Breast epithelium (tissue), 4 donors: ENCODE results near the gene DPYSL4. TPM values are rescaled to one million over a fixed set of nuclear protein-coding genes. Genes with fewer than 3 reads are reported as not detected.

Source experiments
- DNase-seq, 2 donors: peaks; one replicate each; pipeline ENCODE4 v3.0.0-alpha.2; 2019; ENCODE audit warnings: low spot score in 2 of 2
- H3K27ac ChIP-seq, 2 donors: fragments of 200-600 bp; sonication (generic) in 1 of 2; one replicate each; pipeline ENCODE4 v1.5.1; 2016 to 2019; ENCODE audit warnings: mild to moderate bottlenecking in 1 of 2
- H3K27me3 ChIP-seq, 2 donors: fragments of 200-600 bp; sonication (generic) in 1 of 2; one replicate each; pipeline versions ENCODE4 v1.5.1 to v1.6.0; 2017 to 2019; ENCODE audit warnings: control low read depth in 1 of 2, mild to moderate bottlenecking in 1 of 2
- H3K36me3 ChIP-seq: fragments of 200-600 bp; one replicate; pipeline ENCODE4 v1.5.1; 2019
- H3K4me1 ChIP-seq, 2 donors: fragments of 200-600 bp; sonication (generic); one replicate each; pipeline ENCODE4 v1.5.1; 2016 to 2019; ENCODE audit warnings: control low read depth in 1 of 2
- H3K4me3 ChIP-seq, 3 donors: fragments of 200-600 bp; sonication (generic); 1 replicate in 2 of 3; 2 replicates in 1 of 3; pipeline ENCODE4 v1.5.1; 2016 to 2019; ENCODE audit warnings: mild to moderate bottlenecking in 3 of 3, moderate library complexity in 2 of 3
- H3K9me3 ChIP-seq, 2 donors: fragments of 200-600 bp; sonication (generic) in 1 of 2; one replicate each; pipeline ENCODE4 v1.5.1; 2016 to 2019; ENCODE audit warnings: control low read depth in 1 of 2
- POLR2A ChIP-seq: fragments of 450-650 bp; IDR thresholded peaks from one replicate; pipeline ENCODE4 v1.6.1; 2016; ENCODE audit warnings: antibody characterized with exemption, mild to moderate bottlenecking, moderate library complexity
- POLR2AphosphoS5 ChIP-seq, 3 donors: sonication (generic); formaldehyde crosslinking; IDR thresholded peaks; one replicate each; pipeline ENCODE4 v1.6.1; 2017; ENCODE audit warnings: antibody characterized with exemption in 3 of 3
- intact Hi-C: fragments of 100-400 bp; cut with DNase I; formaldehyde crosslinking; loops from one replicate; pipeline ENCODE4 v1.15.1; 2023; ENCODE audit warnings: low total_unique reads
- total RNA-seq, 3 donors: library from RNA; depleted of rRNA; stranded (reverse); fragments of >200 nt; gene quantifications; one replicate each; pipeline ENCODE4 v1.1.0, GENCODE V29; 2016
- TF ChIP-seq, protein P1 (sequence below), 3 donors: fragments of 450-650 bp; IDR thresholded peaks; one replicate each; pipeline ENCODE4 v1.5.1; 2016 to 2017; ENCODE audit warnings: antibody characterized with exemption in 3 of 3, mild to moderate bottlenecking in 3 of 3, moderate library complexity in 3 of 3

Gene DPYSL4
- total RNA-seq, 3 donors from 2014 or later: 1.9 to 2.3 (median 2.1) TPM

DNA sequence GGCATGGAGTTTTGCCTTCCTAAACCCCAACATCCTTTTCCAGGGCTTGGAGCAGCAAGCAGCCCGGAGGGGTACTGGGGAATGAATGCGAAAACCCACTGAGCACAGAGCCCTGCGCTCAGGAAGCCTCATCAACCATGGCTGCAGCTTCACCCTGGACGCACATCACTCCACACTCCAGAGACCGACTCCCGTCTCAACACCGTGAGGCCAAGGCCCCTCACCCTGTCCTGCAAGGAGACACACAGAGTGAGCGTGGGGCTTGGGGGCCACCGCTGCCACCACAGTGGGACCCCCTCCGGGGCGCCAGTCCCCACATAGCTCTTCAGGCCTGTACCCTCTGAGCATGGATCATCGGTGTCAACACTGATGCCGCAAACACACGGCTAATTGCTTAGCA, 41.9 kb downstream of the DPYSL4 start:
- no peaks in the 10 kb centered on the region for H3K9me3 ChIP-seq
- no peak overlapping the region for H3K27ac ChIP-seq
- intact Hi-C loops: loop anchor here (10.0 kb wide), 1 partner anchor 226 kb away; no protein-coding TSS in a partner anchor
- TF ChIP-seq POLR2AphosphoS5 (IDR thresholded peaks at IDR 0.05) (no peak), POLR2A (no peak)
- TF ChIP-seq, protein P1, sequence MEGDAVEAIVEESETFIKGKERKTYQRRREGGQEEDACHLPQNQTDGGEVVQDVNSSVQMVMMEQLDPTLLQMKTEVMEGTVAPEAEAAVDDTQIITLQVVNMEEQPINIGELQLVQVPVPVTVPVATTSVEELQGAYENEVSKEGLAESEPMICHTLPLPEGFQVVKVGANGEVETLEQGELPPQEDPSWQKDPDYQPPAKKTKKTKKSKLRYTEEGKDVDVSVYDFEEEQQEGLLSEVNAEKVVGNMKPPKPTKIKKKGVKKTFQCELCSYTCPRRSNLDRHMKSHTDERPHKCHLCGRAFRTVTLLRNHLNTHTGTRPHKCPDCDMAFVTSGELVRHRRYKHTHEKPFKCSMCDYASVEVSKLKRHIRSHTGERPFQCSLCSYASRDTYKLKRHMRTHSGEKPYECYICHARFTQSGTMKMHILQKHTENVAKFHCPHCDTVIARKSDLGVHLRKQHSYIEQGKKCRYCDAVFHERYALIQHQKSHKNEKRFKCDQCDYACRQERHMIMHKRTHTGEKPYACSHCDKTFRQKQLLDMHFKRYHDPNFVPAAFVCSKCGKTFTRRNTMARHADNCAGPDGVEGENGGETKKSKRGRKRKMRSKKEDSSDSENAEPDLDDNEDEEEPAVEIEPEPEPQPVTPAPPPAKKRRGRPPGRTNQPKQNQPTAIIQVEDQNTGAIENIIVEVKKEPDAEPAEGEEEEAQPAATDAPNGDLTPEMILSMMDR (IDR thresholded peaks at IDR 0.05): no peak
- no peaks in the 10 kb centered on the region for H3K27me3 ChIP-seq
- no peaks in the 10 kb centered on the region for H3K4me1 ChIP-seq
- DNase-seq: no peak
- no peak overlapping the region for H3K4me3 ChIP-seq
- H3K36me3 ChIP-seq: no peaks in the 10 kb centered on the region

DNA sequence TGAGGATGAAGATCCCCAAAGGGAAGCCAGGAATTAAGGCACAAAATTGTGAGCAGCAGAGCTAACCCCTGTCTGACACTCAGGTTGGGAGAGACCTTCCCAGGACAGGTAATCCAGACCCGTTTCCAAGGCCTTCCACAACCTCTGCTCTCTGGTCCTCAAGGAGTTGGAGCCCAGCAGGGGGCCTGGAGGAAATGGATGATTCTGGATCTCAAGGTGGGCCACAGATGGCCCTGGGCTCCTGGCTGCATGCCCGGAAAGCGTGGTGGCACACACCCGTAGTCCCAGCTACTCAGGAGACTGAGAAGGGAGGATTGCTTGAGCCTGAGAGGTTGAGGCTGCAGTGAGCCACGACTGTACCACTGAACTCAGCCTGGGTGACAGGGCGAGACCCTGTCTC, 42.3 kb downstream of the DPYSL4 start:
- intact Hi-C loops: loop anchor here (10.0 kb wide), 1 partner anchor 226 kb away; no protein-coding TSS in a partner anchor
- no peaks in the 10 kb centered on the region for H3K27me3 ChIP-seq
- no peak for DNase-seq
- no peak for TF ChIP-seq POLR2AphosphoS5 (IDR thresholded peaks at IDR 0.05)
- no peak for TF ChIP-seq POLR2A
- TF ChIP-seq, protein P1 (IDR thresholded peaks at IDR 0.05): no peak
- H3K36me3 ChIP-seq: no peaks in the 10 kb centered on the region
- H3K9me3 ChIP-seq: no peaks in the 10 kb centered on the region
- H3K4me1 ChIP-seq: no peaks in the 10 kb centered on the region
- H3K4me3 ChIP-seq: no peak overlapping the region
- H3K27ac ChIP-seq: no peak overlapping the region

DNA sequence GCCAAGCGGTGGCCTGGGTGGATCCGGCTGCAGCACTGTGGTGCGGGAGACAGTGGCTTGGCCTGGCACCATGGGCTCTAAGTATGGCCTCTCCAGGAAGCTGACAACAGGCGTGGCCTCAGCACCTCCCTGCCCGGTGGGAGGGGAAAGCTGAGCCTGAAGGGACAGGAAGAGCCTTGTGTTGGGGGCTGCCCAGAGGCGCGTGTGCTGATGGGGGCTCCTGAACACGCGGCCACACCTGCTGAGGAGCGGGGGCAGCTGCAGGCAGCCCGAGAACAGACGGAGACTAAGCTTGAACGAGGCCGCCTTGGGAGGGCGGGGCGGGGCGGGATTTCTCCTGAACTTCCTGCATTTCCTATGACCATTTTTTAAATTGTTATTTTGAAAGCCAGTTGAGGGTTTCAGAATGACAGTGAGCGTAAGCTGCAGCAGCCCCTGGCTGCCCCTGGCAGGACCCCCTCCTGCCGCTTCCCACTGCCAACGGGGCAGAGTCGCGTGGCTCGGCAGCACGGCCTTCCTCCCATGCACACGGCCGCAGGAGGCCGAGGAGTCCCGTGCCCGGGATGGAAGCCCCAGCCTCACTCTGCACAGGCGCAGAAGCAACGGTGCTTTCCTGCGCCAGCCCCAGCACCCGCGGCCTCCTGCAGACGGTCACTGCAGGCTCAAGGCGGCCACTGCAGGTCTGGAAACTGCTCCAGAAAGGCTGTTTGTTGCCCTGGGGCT, 43.2 kb downstream of the DPYSL4 start:
- TF ChIP-seq, protein P1 (IDR thresholded peaks at IDR 0.05): no peak
- no peak for TF ChIP-seq POLR2A
- no peak for TF ChIP-seq POLR2AphosphoS5 (IDR thresholded peaks at IDR 0.05)
- no peak for DNase-seq
- no peaks in the 10 kb centered on the region for H3K9me3 ChIP-seq
- no peaks in the 10 kb centered on the region for H3K27me3 ChIP-seq
- H3K4me1 ChIP-seq: no peaks in the 10 kb centered on the region
- no peaks in the 10 kb centered on the region for H3K36me3 ChIP-seq
- H3K4me3 ChIP-seq: peak overlapping the region; percentile 12 to 65 (median 52)
- H3K27ac ChIP-seq: peak overlapping the region; percentile 60 to 62
- intact Hi-C loops: loop anchor here (10.0 kb wide), 2 partner anchors 125 to 225 kb away; no protein-coding TSS in a partner anchor

DNA sequence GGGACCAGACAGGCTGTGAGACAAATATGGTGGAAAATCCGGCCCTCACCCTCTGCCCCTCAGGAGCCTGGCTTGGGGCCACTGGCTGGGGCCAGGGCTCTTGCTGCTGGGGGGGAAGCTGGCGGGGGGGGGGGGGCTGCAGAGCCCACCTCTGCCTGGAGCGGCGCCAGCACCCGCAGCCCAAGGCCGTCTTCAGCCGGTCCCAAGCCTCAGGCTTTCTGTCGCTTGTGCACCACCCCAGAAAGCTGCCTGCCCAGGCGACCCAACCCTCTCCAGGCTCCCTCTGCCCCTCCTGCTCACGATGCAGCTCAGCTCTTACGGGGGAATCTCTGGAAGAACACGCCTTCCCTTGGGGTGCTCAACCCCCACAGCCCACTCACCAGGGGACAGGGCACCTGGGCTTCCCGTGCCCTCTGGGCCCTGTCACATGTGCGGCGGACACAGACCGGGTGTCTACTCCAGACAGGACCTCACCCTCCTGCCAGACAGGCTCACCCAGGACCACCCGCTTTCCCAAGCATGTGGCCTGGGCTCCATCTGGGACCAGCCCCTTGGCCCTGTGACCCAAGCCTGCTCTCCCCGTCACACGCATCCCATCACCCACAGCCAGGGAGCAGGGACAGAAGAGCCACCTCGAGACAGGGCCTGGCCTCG, 43.9 kb downstream of the DPYSL4 start:
- intact Hi-C loops: loop anchor here (10.0 kb wide), 1 partner anchor 124 kb away; no protein-coding TSS in a partner anchor
- Histone ChIP-seq H3K27ac (peak overlapping the region; percentile 60 to 62), H3K9me3 (no peaks in the 10 kb centered on the region)

More for the DNA sequence above, 43.9 kb downstream of the DPYSL4 start:
- H3K4me3 ChIP-seq: peak overlapping the region in 2 of 3 donors; percentile 52 to 65
- no peaks in the 10 kb centered on the region for H3K27me3 ChIP-seq
- DNase-seq: no peak
- H3K4me1 ChIP-seq: no peaks in the 10 kb centered on the region
- TF ChIP-seq POLR2A (no peak), POLR2AphosphoS5 (IDR thresholded peaks at IDR 0.05) (no peak)
- TF ChIP-seq, protein P1 (IDR thresholded peaks at IDR 0.05): no peak
- no peaks in the 10 kb centered on the region for H3K36me3 ChIP-seq
